ENCODE results near the gene EPB41L4B. TPM values are rescaled to one million over a fixed set of nuclear protein-coding genes. Genes with fewer than 3 reads are reported as not detected.
"Not testable (repeated sequence)": the region's sequence is repeated elsewhere in the genome, so short reads cannot be mapped to it uniquely, and the experiment has no call there.

Gene EPB41L4B
- total and polyA plus RNA-seq, 2 of the 4 experiments (the other 2 are of a cell fraction): 0.36 to 0.54 TPM

- H2BK20ac ChIP-seq (ENCODE audit: low read depth, low read length); H4K20me1 ChIP-seq (ENCODE audit: insufficient read depth, low read length); H2BK120ac ChIP-seq (ENCODE audit: low read depth, low read length); H3K23ac ChIP-seq (ENCODE audit: low read depth, low read length); dilution Hi-C loops (cut with HindIII; ENCODE audit: low sequenced_read_pairs, unreplicated experiment); H3K9ac ChIP-seq (ENCODE audit: low read depth, low read length); H3K79me1 ChIP-seq (ENCODE audit: low read depth in 1 of 2, low read length in 2 of 2); POLR2A ChIA-PET (ENCODE audit: unreplicated experiment); H3K18ac ChIP-seq (ENCODE audit: low read depth, low read length); H3K27ac ChIP-seq (ENCODE audit: insufficient read depth, low read length); H4K91ac ChIP-seq (ENCODE audit: insufficient read depth, low read depth, low read length); H3K4me1 ChIP-seq (ENCODE audit: control insufficient read depth, insufficient read depth, low read length); H2AK9ac ChIP-seq (replicated peaks; ENCODE audit: low read depth, low read length, poor library complexity); H2AFZ ChIP-seq (replicated peaks; ENCODE audit: low read length, poor library complexity); H3K4me2 ChIP-seq (ENCODE audit: low read depth, low read length); H2BK15ac ChIP-seq (ENCODE audit: low read depth, low read length); CTCF ChIA-PET; H2BK5ac ChIP-seq (ENCODE audit: low read depth, low read length, poor library complexity, severe bottlenecking); H3K4me3 ChIP-seq (ENCODE audit: insufficient read depth, low read depth, low read length); H3K4ac ChIP-seq (ENCODE audit: low read depth, low read length); H4K8ac ChIP-seq (ENCODE audit: low read depth in 2 of 2, low read length in 2 of 2); BruUV-seq (replicated peaks); H3K36me3 ChIP-seq (ENCODE audit: control insufficient read depth, insufficient read depth, low read length); H3K9me3 ChIP-seq (ENCODE audit: control insufficient read depth, insufficient read depth, low read length); H4K5ac ChIP-seq (ENCODE audit: low read depth, low read length); ATAC-seq (ENCODE audit: low read depth); H3K56ac ChIP-seq (ENCODE audit: extremely low read depth, insufficient read depth, low read length); H3K14ac ChIP-seq (replicated peaks; ENCODE audit: low read depth, low read length); H3K9me1 ChIP-seq (ENCODE audit: insufficient read depth, low read length); intact Hi-C loops (cut with micrococcal nuclease); H2AK5ac ChIP-seq (ENCODE audit: low read depth, low read length); DNase-seq; in situ Hi-C loops (cut with MboI; ENCODE audit: low sequenced_read_pairs): not testable (repeated sequence)
- no CpG with 5 or more reads among the region's 7 CpGs for WGBS, 2 experiments (ENCODE audit: extremely low coverage in 2 of 2, insufficient read length in 1 of 2)
- peaks cover 22% of the 10 kb centered on the region for H3K27me3 ChIP-seq (ENCODE audit: control insufficient read depth, insufficient read depth, low read length)
Measured at GRCh38 chr9:109340979-109341378, 20.1 kb upstream of the EPB41L4B start.

Measured in IMR-90 (cell line).